ENCODE results near the gene TEX44.

Gene TEX44

GRCh38 chr2:231634951-231635875, 42.5 kb downstream of the TEX44 start:
- FAIRE-seq, result no peak

GRCh38 chr2:231640241-231640640, 47.6 kb downstream of the TEX44 start:
- no peak for FAIRE-seq

- no peak for FAIRE-seq
These were observed 48.0 kb downstream of the TEX44 start for GRCh38 chr2:231640641-231641111.

GRCh38 chr2:231642631-231643494, 50.2 kb downstream of the TEX44 start:
- peak; percentile 55 for FAIRE-seq

- FAIRE-seq, result no peak
These were observed 50.8 kb downstream of the TEX44 start for GRCh38 chr2:231643495-231643888.

All from endometrium (tissue), 2 donors.